Keratinocyte (primary cell): ENCODE data around the gene MAGI1. TPM values are rescaled to one million over a fixed set of nuclear protein-coding genes. Genes with fewer than 3 reads are reported as not detected.

Source experiments
- DNase-seq: peaks from one replicate; pipeline ENCODE4 v3.0.0-alpha.2; 2011; ENCODE audit warnings: low read depth, missing footprints, low spot score
- FAIRE-seq: peaks from 2 replicates; lab custom pipeline; 2011; peaks lifted over from hg19 to GRCh38; lab: Jason Lieb, UNC
- H2AFZ ChIP-seq: 2 replicates; pipeline ENCODE4 v1.6.0; 2012; ENCODE audit warnings: low read length, control low read depth, inconsistent platforms; ENCODE audit not compliant: control insufficient read depth
- H3K27ac ChIP-seq: 2 replicates; pipeline ENCODE4 v1.5.1; 2011; ENCODE audit warnings: low read length; ENCODE audit not compliant: control insufficient read depth, insufficient read depth
- H3K27me3 ChIP-seq: 3 replicates; pipeline ENCODE4 v1.6.0; 2011; ENCODE audit warnings: low read length; ENCODE audit not compliant: control insufficient read depth, insufficient read depth; ENCODE audit errors: extremely low read depth
- H3K36me3 ChIP-seq, 2 experiments: 2 replicates in 1 of 2; 3 replicates in 1 of 2; pipeline ENCODE4 v1.5.1; 2011; ENCODE audit warnings: low read length in 2 of 2, mild to moderate bottlenecking in 1 of 2; ENCODE audit not compliant: control insufficient read depth in 2 of 2, insufficient read depth in 2 of 2; ENCODE audit errors: extremely low read depth in 1 of 2
- H3K4me1 ChIP-seq: 3 replicates; pipeline ENCODE4 v1.5.1; 2011; ENCODE audit warnings: low read length; ENCODE audit not compliant: control insufficient read depth, insufficient read depth; ENCODE audit errors: extremely low read depth
- H3K4me2 ChIP-seq: 3 replicates; pipeline ENCODE4 v1.6.0; 2011; ENCODE audit warnings: low read depth, low read length; ENCODE audit not compliant: control insufficient read depth, insufficient read depth; ENCODE audit errors: extremely low read depth
- H3K4me3 ChIP-seq, 3 experiments: fragments of 200-600 bp in 1 of 3; sonication (generic) in 1 of 3; 2 replicates in 2 of 3; 3 replicates in 1 of 3; pipeline ENCODE4 v1.5.1; 2011 to 2016; ENCODE audit warnings: low read length in 3 of 3, mild to moderate bottlenecking in 3 of 3, control low read depth in 2 of 3, inconsistent platforms in 1 of 3, low read depth in 1 of 3, mixed read lengths in 1 of 3, mixed run types in 1 of 3, moderate library complexity in 1 of 3; ENCODE audit not compliant: control insufficient read depth in 2 of 3, insufficient read depth in 2 of 3; ENCODE audit errors: extremely low read depth in 1 of 3
- H3K79me2 ChIP-seq: 2 replicates; pipeline ENCODE4 v1.6.0; 2012; ENCODE audit warnings: low read length; ENCODE audit not compliant: control insufficient read depth, insufficient read depth
- H3K9ac ChIP-seq: 3 replicates; pipeline ENCODE4 v1.6.0; 2011; ENCODE audit warnings: low read length; ENCODE audit not compliant: control insufficient read depth, insufficient read depth; ENCODE audit errors: extremely low read depth
- H3K9me1 ChIP-seq: 3 replicates; pipeline ENCODE4 v1.6.0; 2011; ENCODE audit warnings: low read length; ENCODE audit not compliant: control insufficient read depth, insufficient read depth; ENCODE audit errors: extremely low read depth
- H3K9me3 ChIP-seq: 2 replicates; pipeline ENCODE4 v1.5.1; 2012; ENCODE audit warnings: low read depth, low read length; ENCODE audit not compliant: control insufficient read depth
- H4K20me1 ChIP-seq: 3 replicates; pipeline ENCODE4 v1.6.0; 2011; ENCODE audit warnings: low read length; ENCODE audit not compliant: control insufficient read depth, insufficient read depth; ENCODE audit errors: extremely low read depth
- EZH2 ChIP-seq: IDR thresholded peaks from one replicate; pipeline ENCODE4 v1.6.1; 2012; ENCODE audit warnings: inconsistent platforms, mild to moderate bottlenecking, low read length, moderate library complexity
- dilution Hi-C: fragments of 300-500 bp; cut with MboI; formaldehyde crosslinking; loops from one replicate; pipeline ENCODE4 v1.7.0; 2020; ENCODE audit warnings: low sequenced_read_pairs; ENCODE audit not compliant: extremely low pct_ligation_motif_present
- polyA plus RNA-seq, 5 experiments: library from polyadenylated mRNA; depleted of rRNA in 3 of 5; stranded (reverse) in 3 of 5; stranded (forward) in 1 of 5; unstranded in 1 of 5; fragments of >200 nt; gene quantifications; 1 replicate in 1 of 5; 2 replicates in 3 of 5; 3 replicates in 1 of 5; pipeline versions ENCODE4 v1.2.1 to v1.2.3, GENCODE V29; 2011 to 2012; ENCODE audit warnings: missing spikeins in 2 of 5, low read depth in 1 of 5, low replicate concordance in 1 of 5
- TF ChIP-seq, protein P1 (sequence below), 3 experiments: IDR thresholded peaks in 1 of 3; conservative IDR thresholded peaks in 1 of 3; optimal IDR thresholded peaks in 1 of 3; 2 replicates in 2 of 3; 3 replicates in 1 of 3; pipeline versions ENCODE3 to v1.5.1; 2011; ENCODE audit warnings: low read length in 3 of 3, mild to moderate bottlenecking in 3 of 3, moderate library complexity in 2 of 3, control low read depth in 1 of 3, inconsistent platforms in 1 of 3; ENCODE audit not compliant: insufficient read depth in 2 of 3; ENCODE audit errors: extremely low read depth in 1 of 3

Gene MAGI1
- polyA plus RNA-seq, 1 donor (not counting 4 experiments of a cell fraction or from before 2014, with no cell fraction given), result 10.9 TPM

DNA sequence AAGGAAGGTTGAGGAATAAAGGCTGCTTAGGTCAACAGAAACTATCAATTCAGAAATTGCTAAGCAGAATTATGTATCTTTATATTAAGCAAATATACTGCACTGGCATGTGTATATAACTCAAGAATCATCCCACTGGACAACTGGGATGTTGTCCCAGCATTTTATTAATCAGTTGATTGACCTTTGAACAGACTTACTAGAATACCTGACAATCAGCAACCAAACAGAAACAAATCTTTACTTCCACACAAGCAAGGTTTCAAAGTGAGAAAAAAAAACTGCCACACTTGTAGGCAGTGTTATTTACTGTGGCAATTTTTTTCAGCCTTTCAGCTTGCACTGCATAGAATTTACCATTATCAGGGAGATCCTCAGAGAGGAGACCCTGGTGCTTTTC, 218.8 kb downstream of the MAGI1 start:
- H3K9me3 ChIP-seq, result no peaks in the 10 kb centered on the region
- H3K4me3 ChIP-seq, result no peak overlapping the region
- H4K20me1 ChIP-seq, result no peaks in the 10 kb centered on the region
- no peaks in the 10 kb centered on the region for H3K36me3 ChIP-seq
- TF ChIP-seq, protein P1, sequence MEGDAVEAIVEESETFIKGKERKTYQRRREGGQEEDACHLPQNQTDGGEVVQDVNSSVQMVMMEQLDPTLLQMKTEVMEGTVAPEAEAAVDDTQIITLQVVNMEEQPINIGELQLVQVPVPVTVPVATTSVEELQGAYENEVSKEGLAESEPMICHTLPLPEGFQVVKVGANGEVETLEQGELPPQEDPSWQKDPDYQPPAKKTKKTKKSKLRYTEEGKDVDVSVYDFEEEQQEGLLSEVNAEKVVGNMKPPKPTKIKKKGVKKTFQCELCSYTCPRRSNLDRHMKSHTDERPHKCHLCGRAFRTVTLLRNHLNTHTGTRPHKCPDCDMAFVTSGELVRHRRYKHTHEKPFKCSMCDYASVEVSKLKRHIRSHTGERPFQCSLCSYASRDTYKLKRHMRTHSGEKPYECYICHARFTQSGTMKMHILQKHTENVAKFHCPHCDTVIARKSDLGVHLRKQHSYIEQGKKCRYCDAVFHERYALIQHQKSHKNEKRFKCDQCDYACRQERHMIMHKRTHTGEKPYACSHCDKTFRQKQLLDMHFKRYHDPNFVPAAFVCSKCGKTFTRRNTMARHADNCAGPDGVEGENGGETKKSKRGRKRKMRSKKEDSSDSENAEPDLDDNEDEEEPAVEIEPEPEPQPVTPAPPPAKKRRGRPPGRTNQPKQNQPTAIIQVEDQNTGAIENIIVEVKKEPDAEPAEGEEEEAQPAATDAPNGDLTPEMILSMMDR (optimal IDR thresholded peaks at IDR 0.05 in 1 of 3, IDR thresholded peaks at IDR 0.05 in 1 of 3, conservative IDR thresholded peaks at IDR 0.05 in 1 of 3; ENCODE audit: extremely low read depth in 1 of 3, insufficient read depth in 2 of 3, low read length in 3 of 3), result no peak
- H3K9ac ChIP-seq, result no peak overlapping the region
- no peak overlapping the region for H3K4me2 ChIP-seq
- H3K79me2 ChIP-seq, result no peaks in the 10 kb centered on the region
- dilution Hi-C loops, result no loop called here
- no peak overlapping the region for H3K27ac ChIP-seq
- peaks cover 2% of the 10 kb centered on the region for H3K9me1 ChIP-seq
- no peak for FAIRE-seq
- no peak overlapping the region for H2AFZ ChIP-seq
- H3K27me3 ChIP-seq, result no peaks in the 10 kb centered on the region
- DNase-seq, result no peak
- no peaks in the 10 kb centered on the region for H3K4me1 ChIP-seq

DNA sequence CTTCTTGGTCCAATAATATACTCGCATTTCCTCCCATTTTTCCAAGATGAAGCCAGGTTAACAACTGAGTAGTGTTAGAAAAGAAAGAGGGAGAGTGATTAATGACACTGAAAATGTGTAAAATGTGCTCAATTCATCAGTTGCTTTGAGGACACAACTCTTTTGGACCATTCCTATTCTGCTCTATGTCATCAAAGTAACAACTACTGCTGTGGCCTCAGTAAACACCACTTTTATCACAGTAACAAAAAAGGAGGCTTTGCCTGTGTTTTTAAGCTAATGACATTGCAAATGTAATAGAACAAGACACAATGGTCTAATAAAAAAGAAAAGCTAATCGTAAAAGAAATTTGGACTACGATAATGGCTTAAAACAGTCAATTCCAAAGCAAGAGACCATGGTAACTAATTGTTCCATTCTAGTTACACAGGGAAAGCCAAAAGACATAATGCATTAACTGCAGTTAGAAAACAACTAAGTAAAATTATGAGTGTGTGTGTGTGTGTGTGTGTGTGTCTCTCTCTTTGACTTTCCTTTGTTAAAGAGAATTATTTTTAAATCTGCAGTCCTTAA, 221.1 kb downstream of the MAGI1 start:
- dilution Hi-C loops, result no loop called here
- Histone ChIP-seq H3K27me3 (no peaks in the 10 kb centered on the region), H3K4me3 (no peak overlapping the region), H3K79me2 (no peaks in the 10 kb centered on the region), H3K9me3 (no peaks in the 10 kb centered on the region), H3K4me2 (no peak overlapping the region), H3K36me3 (no peaks in the 10 kb centered on the region), H3K9me1 (peaks cover 2% of the 10 kb centered on the region), H3K4me1 (no peaks in the 10 kb centered on the region), H3K27ac (no peak overlapping the region), H4K20me1 (no peaks in the 10 kb centered on the region), H2AFZ (no peak overlapping the region), H3K9ac (no peak overlapping the region)
- FAIRE-seq (no peak), DNase-seq (no peak)
- no peak for TF ChIP-seq EZH2
- TF ChIP-seq, protein P1 (optimal IDR thresholded peaks at IDR 0.05 in 1 of 3, IDR thresholded peaks at IDR 0.05 in 1 of 3, conservative IDR thresholded peaks at IDR 0.05 in 1 of 3; ENCODE audit: extremely low read depth in 1 of 3, insufficient read depth in 2 of 3, low read length in 3 of 3), result no peak
